ENCODE data around the gene RPS29.

Gene RPS29

DNA sequence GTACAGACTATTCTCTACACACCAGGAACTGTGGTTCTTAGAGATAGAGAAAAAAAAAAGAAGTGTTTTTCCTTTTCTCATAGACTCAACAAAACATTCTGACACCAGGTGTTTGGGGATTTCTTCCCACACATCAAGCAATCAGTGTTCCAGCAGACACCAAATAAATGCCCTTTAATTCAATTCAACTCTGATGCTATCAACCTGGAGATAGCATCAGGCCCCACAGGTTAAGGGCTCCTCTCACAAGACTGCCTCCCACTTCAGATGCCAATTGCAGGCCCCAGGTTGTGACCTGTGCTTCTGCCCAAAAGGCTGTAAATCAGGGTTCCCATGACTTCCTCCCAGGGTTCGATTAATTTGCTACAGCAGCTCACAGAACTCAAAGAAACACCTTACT is 36.7 kb downstream of the RPS29 start:
- no peak for DNase-seq

DNA sequence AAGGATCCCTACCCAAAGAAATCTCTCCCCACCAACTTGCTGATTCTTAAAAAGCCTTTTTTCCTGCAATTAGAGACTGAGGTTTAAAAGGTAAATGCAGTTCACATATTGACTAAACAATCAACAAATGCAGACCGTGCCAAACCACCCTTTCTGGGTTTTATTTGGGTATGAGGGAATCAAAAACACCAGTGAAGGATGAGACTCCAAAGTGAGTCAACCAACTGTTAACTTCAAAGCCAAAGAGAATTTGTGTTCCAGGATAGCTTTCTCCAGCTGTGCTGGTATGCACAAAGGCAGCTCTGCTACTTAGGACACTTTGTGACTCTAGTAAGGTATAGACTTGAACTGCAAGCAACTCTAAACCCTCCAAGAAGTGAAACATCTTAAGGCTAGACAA is 39.4 kb downstream of the RPS29 start:
- DNase-seq, result no peak

DNA sequence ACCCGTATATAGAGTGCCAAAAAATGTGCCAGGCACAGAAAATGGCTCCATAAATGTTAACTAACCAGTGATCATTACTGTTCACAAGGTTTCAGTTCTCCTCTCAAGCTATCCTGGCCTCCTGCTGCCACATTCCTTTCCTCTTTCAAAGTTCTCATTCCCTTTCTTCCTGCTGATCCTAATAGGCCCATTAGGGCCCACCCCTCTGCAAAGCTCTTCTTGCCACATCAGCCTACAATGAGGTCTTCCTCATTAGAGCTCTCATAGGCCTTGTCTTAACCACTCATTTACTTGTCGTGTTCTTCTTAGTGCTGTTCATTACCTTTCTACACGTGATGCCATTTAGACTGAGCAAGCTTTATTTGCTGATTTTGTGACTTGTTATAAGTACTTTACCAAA is 40.5 kb downstream of the RPS29 start:
- no peak for DNase-seq

DNA sequence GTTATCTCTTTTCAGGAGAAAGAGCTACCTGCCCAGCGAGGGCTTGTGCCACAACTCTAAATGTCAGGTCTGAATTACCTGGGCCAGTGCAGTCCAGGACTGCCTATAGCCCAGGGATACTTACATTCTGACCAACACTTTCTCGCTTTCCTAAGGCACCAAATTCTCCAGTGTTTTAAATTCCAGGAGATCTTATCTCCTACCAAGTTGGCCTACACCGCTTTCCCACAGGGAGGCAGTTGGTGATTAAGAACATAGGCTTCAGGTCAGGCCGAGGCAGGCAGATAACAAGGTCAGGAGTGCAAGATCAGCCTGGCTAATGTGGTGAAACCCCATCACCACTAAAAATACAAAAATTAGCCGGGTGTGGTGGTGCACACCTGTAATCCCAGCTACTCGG is 41.1 kb downstream of the RPS29 start:
- DNase-seq, result no peak

DNA sequence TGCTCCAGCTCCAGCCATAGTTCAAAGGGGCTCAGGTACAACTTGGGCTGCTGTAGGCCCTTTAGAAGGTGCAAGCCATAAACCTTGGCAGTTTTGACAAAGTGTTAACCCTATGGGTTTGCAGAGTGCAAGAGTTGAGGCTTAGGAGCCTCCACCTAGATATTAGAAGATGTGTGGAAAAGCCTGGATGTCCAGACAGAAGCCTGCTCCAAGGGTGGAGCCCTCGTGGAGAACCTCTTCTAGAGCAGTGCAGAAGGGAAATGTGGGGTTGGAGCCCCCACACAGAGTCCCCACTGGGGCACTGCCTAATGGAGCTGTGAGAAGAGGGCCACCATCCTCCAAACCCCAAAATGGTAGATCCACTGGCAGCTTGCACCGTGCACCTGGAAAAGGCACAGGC is 45.1 kb downstream of the RPS29 start:
- no peak for DNase-seq

DNA sequence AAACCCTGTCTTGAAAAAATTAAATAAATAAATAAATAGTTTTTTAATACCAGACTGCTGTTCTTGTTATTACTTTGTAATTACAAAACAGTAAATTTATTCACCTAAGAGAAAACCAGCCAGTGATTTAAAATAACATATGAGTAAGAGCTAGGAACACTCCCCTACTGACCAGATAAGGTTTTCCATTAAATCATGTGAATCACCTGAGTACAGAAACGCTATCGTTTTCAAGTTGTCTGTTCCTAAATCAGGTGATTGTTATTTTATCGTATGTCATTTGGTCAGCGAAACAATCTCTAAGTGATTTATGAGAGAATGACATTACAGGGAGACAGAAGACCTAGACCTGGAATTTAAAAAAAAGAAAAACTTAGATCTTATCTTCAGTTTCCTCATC is 47.3 kb downstream of the RPS29 start:
- no peak for DNase-seq

Data from activated CD4-positive, CD25-positive, alpha-beta regulatory T cell treated with anti-CD3 and anti-CD28 coated beads, Interleukin-2, amount 50 U/mL, for 72 hours (primary cell).